Measurements from ENCODE around the gene C13orf42. TPM values are rescaled to one million over a fixed set of nuclear protein-coding genes. Genes with fewer than 3 reads are reported as not detected.

Gene C13orf42
- total RNA-seq, 1 experiment from 2014 or later: not detected

DNA sequence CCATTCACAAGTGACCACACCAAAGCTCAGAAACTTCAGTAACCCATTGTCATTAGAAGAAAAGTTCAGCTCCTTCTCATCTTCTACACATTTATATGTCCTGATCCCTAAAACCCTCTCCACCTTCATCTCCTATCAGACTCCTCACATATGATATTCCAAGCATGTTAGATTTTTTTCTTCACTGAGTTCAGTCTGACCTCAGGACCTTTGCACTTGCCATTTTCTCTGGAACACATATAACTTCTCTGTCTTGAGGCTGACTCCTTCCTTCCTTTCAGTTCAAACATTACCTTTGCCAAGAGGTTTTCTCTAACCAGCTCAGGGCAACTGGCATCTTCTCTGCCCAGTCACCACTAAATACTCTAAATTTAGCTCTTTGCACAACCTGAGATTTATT is 54.1 kb downstream of the C13orf42 start:
- Mint-ChIP-seq H3K4me3 (ENCODE audit: low read depth, unreplicated experiment) (no peak overlapping the region), H3K9me3 (ENCODE audit: low read depth, unreplicated experiment) (no peaks in the 10 kb centered on the region), H3K4me1 (ENCODE audit: low read depth, unreplicated experiment) (no peaks in the 10 kb centered on the region), H3K27me3 (ENCODE audit: unreplicated experiment) (no peaks in the 10 kb centered on the region), H3K36me3 (ENCODE audit: insufficient read depth, unreplicated experiment) (no peaks in the 10 kb centered on the region), H3K27ac (ENCODE audit: unreplicated experiment) (no peak overlapping the region)
- intact Hi-C loops (cut with micrococcal nuclease; ENCODE audit: unreplicated experiment): no loop called here
- CTCF ChIA-PET: no interaction called here
- TF ChIP-seq, protein P1, sequence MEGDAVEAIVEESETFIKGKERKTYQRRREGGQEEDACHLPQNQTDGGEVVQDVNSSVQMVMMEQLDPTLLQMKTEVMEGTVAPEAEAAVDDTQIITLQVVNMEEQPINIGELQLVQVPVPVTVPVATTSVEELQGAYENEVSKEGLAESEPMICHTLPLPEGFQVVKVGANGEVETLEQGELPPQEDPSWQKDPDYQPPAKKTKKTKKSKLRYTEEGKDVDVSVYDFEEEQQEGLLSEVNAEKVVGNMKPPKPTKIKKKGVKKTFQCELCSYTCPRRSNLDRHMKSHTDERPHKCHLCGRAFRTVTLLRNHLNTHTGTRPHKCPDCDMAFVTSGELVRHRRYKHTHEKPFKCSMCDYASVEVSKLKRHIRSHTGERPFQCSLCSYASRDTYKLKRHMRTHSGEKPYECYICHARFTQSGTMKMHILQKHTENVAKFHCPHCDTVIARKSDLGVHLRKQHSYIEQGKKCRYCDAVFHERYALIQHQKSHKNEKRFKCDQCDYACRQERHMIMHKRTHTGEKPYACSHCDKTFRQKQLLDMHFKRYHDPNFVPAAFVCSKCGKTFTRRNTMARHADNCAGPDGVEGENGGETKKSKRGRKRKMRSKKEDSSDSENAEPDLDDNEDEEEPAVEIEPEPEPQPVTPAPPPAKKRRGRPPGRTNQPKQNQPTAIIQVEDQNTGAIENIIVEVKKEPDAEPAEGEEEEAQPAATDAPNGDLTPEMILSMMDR (IDR thresholded peaks at IDR 0.05; ENCODE audit: unreplicated experiment): no peak
- no peak for DNase-seq
- no TSS peak for BruUV-seq (replicated peaks)

- no peaks in the 10 kb centered on the region for H3K9me3 Mint-ChIP-seq (ENCODE audit: low read depth, unreplicated experiment)
- no peaks in the 10 kb centered on the region for H3K27me3 Mint-ChIP-seq (ENCODE audit: unreplicated experiment)
- no peak overlapping the region for H3K27ac Mint-ChIP-seq (ENCODE audit: unreplicated experiment)
- BruUV-seq (replicated peaks): no TSS peak
- intact Hi-C loops (cut with micrococcal nuclease; ENCODE audit: unreplicated experiment): no loop called here
- no peak overlapping the region for H3K4me3 Mint-ChIP-seq (ENCODE audit: low read depth, unreplicated experiment)
- TF ChIP-seq, protein P1 (IDR thresholded peaks at IDR 0.05; ENCODE audit: unreplicated experiment): no peak
- no peak for DNase-seq
- no peaks in the 10 kb centered on the region for H3K36me3 Mint-ChIP-seq (ENCODE audit: insufficient read depth, unreplicated experiment)
- CTCF ChIA-PET: no interaction called here
- no peaks in the 10 kb centered on the region for H3K4me1 Mint-ChIP-seq (ENCODE audit: low read depth, unreplicated experiment)
Observed at GRCh38 chr13:51052581-51052980, 58.5 kb downstream of the C13orf42 start.

- BruUV-seq (replicated peaks): no TSS peak
- H3K9me3 Mint-ChIP-seq (ENCODE audit: low read depth, unreplicated experiment): no peaks in the 10 kb centered on the region
- H3K4me1 Mint-ChIP-seq (ENCODE audit: low read depth, unreplicated experiment): no peaks in the 10 kb centered on the region
- no peak for DNase-seq
- no peak overlapping the region for H3K4me3 Mint-ChIP-seq (ENCODE audit: low read depth, unreplicated experiment)
- H3K27ac Mint-ChIP-seq (ENCODE audit: unreplicated experiment): no peak overlapping the region
- intact Hi-C loops (cut with micrococcal nuclease; ENCODE audit: unreplicated experiment): no loop called here
- no peaks in the 10 kb centered on the region for H3K36me3 Mint-ChIP-seq (ENCODE audit: insufficient read depth, unreplicated experiment)
- CTCF ChIA-PET: no interaction called here
- H3K27me3 Mint-ChIP-seq (ENCODE audit: unreplicated experiment): no peaks in the 10 kb centered on the region
- TF ChIP-seq, protein P1 (IDR thresholded peaks at IDR 0.05; ENCODE audit: unreplicated experiment): no peak
Observed at GRCh38 chr13:51050021-51050830, 60.8 kb downstream of the C13orf42 start.

- no peaks in the 10 kb centered on the region for H3K4me1 Mint-ChIP-seq (ENCODE audit: low read depth, unreplicated experiment)
- H3K9me3 Mint-ChIP-seq (ENCODE audit: low read depth, unreplicated experiment): no peaks in the 10 kb centered on the region
- no peak overlapping the region for H3K27ac Mint-ChIP-seq (ENCODE audit: unreplicated experiment)
- BruUV-seq (replicated peaks): no TSS peak
- no peaks in the 10 kb centered on the region for H3K36me3 Mint-ChIP-seq (ENCODE audit: insufficient read depth, unreplicated experiment)
- no peak for DNase-seq
- intact Hi-C loops (cut with micrococcal nuclease; ENCODE audit: unreplicated experiment): no loop called here
- CTCF ChIA-PET: no interaction called here
- H3K27me3 Mint-ChIP-seq (ENCODE audit: unreplicated experiment): no peaks in the 10 kb centered on the region
- TF ChIP-seq, protein P1 (IDR thresholded peaks at IDR 0.05; ENCODE audit: unreplicated experiment): no peak
- no peak overlapping the region for H3K4me3 Mint-ChIP-seq (ENCODE audit: low read depth, unreplicated experiment)
Observed at GRCh38 chr13:51048616-51049015, 62.5 kb downstream of the C13orf42 start.

Data from Calu3 (cell line).